ENCODE measurements around the gene TP73.

TP73 gene

GRCh38 chr1:3641816-3642215 lies 10.5 kb upstream of the TP73 start:
- DNase-seq (ENCODE audit: low read depth), result no peak
- TF ChIP-seq, protein P1, sequence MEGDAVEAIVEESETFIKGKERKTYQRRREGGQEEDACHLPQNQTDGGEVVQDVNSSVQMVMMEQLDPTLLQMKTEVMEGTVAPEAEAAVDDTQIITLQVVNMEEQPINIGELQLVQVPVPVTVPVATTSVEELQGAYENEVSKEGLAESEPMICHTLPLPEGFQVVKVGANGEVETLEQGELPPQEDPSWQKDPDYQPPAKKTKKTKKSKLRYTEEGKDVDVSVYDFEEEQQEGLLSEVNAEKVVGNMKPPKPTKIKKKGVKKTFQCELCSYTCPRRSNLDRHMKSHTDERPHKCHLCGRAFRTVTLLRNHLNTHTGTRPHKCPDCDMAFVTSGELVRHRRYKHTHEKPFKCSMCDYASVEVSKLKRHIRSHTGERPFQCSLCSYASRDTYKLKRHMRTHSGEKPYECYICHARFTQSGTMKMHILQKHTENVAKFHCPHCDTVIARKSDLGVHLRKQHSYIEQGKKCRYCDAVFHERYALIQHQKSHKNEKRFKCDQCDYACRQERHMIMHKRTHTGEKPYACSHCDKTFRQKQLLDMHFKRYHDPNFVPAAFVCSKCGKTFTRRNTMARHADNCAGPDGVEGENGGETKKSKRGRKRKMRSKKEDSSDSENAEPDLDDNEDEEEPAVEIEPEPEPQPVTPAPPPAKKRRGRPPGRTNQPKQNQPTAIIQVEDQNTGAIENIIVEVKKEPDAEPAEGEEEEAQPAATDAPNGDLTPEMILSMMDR (conservative IDR thresholded peaks at IDR 0.05; ENCODE audit: low read depth, low read length), result no peak
- H3K4me3 ChIP-seq (ENCODE audit: low read length), result no peak overlapping the region

GRCh38 chr1:3642919-3643675 lies 9.2 kb upstream of the TP73 start:
- H3K4me3 ChIP-seq (ENCODE audit: low read length), result no peak overlapping the region
- TF ChIP-seq, protein P1 (conservative IDR thresholded peaks at IDR 0.05; ENCODE audit: low read depth, low read length), result no peak
- DNase-seq (ENCODE audit: low read depth), result no peak

- no peak for DNase-seq (ENCODE audit: low read depth)
- TF ChIP-seq, protein P1 (conservative IDR thresholded peaks at IDR 0.05; ENCODE audit: low read depth, low read length), result no peak
- no peak overlapping the region for H3K4me3 ChIP-seq (ENCODE audit: low read length)
Observed at GRCh38 chr1:3644273-3644672, 8.0 kb upstream of the TP73 start.

- H3K4me3 ChIP-seq (ENCODE audit: low read length), result no peak overlapping the region
- DNase-seq (ENCODE audit: low read depth), result no peak
- TF ChIP-seq, protein P1 (conservative IDR thresholded peaks at IDR 0.05; ENCODE audit: low read depth, low read length), result no peak
Observed at GRCh38 chr1:3645247-3645646, 7.1 kb upstream of the TP73 start.

DNA sequence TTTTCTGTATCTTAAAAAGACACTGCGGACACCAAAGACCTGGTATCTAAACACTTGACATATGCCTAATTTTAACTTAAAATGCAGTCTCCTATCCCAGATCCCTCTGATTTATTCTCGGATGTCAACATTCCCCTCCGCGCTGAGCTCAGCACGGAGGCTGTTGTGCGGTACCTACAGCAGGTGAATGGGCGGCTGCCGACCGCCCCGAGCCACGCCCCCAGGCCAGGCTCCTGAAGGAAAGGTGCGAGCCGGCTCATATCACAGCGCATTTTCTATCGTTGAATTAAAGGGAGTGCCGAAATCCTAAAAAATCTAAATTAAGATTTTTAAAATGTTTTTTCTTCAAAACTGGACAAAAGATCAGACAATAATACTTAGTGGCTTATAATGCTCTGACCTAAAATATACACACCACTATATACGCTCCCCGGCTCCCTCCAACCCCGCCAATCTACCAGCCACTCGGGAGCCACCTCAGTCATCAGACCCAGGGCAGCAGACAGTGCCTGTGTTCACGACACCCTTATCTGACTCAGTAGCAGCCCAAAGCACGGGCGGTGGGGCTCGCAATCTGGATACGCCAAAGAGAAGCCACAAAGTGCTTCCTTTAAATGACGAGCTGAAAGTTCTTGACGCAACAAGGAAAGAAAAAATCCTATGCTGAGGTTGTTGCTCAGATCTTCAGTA lies 6.5 kb upstream of the TP73 start:
- TF ChIP-seq, protein P1 (conservative IDR thresholded peaks at IDR 0.05; ENCODE audit: low read depth, low read length), result no peak
- H3K4me3 ChIP-seq (ENCODE audit: low read length), result no peak overlapping the region
- DNase-seq (ENCODE audit: low read depth), result no peak

DNA sequence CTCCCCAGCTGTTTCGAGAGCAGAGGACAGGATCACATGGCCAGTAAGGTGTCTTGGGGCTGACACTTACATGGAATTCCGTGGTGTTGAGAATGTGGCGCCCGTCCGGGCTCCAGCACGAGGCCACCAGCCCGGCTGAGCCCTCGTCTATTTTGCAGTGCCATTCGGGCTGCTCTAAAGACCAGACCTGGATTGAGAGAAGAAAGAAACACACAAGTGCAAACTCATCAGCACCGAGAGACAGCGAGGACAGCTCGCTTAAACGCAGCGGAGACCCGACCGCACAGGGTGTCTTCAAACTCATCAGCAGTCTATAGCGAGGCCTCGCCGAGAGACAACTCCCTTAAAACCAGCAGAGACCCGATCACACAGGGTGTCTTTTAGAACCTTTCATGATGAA lies 5.7 kb upstream of the TP73 start:
- no peak for DNase-seq (ENCODE audit: low read depth)
- H3K4me3 ChIP-seq (ENCODE audit: low read length), result no peak overlapping the region
- TF ChIP-seq, protein P1 (conservative IDR thresholded peaks at IDR 0.05; ENCODE audit: low read depth, low read length), result no peak

All from retinal pigment epithelial cell (primary cell).